PC-9 (cell line): Measurements from ENCODE around the gene TFF2. TPM values are rescaled to one million over a fixed set of nuclear protein-coding genes. Genes with fewer than 3 reads are reported as not detected.

Source experiments
- BruUV-seq: library from RNA; stranded (reverse); fragments of 400-500 nt; replicated peaks from 2 replicates; lab custom pipeline; 2021; lab: Mats Ljungman, UMichigan
- CTCF ChIA-PET: fragments of 300-600 bp; sonication (Branson Sonifier 250); formaldehyde crosslinking; loops from one replicate; lab custom pipeline; 2022; ENCODE audit warnings: antibody characterized with exemption; lab: Charles Lee
- POLR2A ChIA-PET: fragments of 300-600 bp; sonication (Branson Sonifier 250); formaldehyde crosslinking; loops from one replicate; lab custom pipeline; 2022; ENCODE audit warnings: antibody characterized with exemption; ENCODE audit not compliant: unreplicated experiment; lab: Charles Lee
- DNase-seq, 2 experiments: peaks; one replicate each; pipeline versions ENCODE4 v3.0.0 to v3.0.0-alpha.2; 2015 to 2022; ENCODE audit warnings: mixed read lengths in 1 of 2
- H2AFZ ChIP-seq: fragments of 200-600 bp; sonication (generic); 2 replicates; pipeline ENCODE4 v1.8.1; 2017; ENCODE audit warnings: antibody characterized with exemption
- H3F3A ChIP-seq: fragments of 200-600 bp; sonication (generic); 2 replicates; pipeline ENCODE4 v1.8.1; 2017; ENCODE audit warnings: antibody characterized with exemption, mild to moderate bottlenecking, low read depth; ENCODE audit not compliant: insufficient read depth
- H3K27ac ChIP-seq: fragments of 200-600 bp; sonication (generic); 2 replicates; pipeline ENCODE4 v1.6.1; 2016; ENCODE audit warnings: mixed run types
- H3K27me3 ChIP-seq: fragments of 200-600 bp; sonication (generic); 2 replicates; pipeline ENCODE4 v1.6.1; 2016; ENCODE audit warnings: low read depth, mixed run types; ENCODE audit not compliant: insufficient read depth
- H3K36me3 ChIP-seq: fragments of 200-600 bp; sonication (generic); 2 replicates; pipeline ENCODE4 v1.6.1; 2016; ENCODE audit warnings: low read depth, mixed run types
- H3K4me1 ChIP-seq: fragments of 200-600 bp; sonication (generic); replicated peaks from 2 replicates; pipeline ENCODE4 v1.6.1; 2016; ENCODE audit warnings: mixed run types; ENCODE audit not compliant: insufficient read depth
- H3K4me2 ChIP-seq: fragments of 200-600 bp; sonication (generic); 2 replicates; pipeline ENCODE4 v1.6.1; 2017; ENCODE audit warnings: mixed run types
- H3K4me3 ChIP-seq: fragments of 200-600 bp; sonication (generic); 2 replicates; pipeline ENCODE4 v1.6.1; 2016; ENCODE audit warnings: mixed run types
- H3K79me2 ChIP-seq: fragments of 200-600 bp; sonication (generic); 2 replicates; pipeline ENCODE4 v1.6.1; 2017; ENCODE audit warnings: low read depth, mixed run types
- H3K9me2 ChIP-seq: fragments of 200-600 bp; sonication (generic); 2 replicates; pipeline ENCODE4 v1.8.1; 2017; ENCODE audit warnings: mild to moderate bottlenecking; ENCODE audit not compliant: insufficient read depth
- H3K9me3 ChIP-seq: fragments of 200-600 bp; sonication (generic); 2 replicates; pipeline ENCODE4 v1.8.1; 2016; ENCODE audit warnings: low read depth; ENCODE audit not compliant: insufficient read depth
- H4K20me1 ChIP-seq: fragments of 200-600 bp; sonication (generic); 2 replicates; pipeline ENCODE4 v1.8.1; 2017; ENCODE audit not compliant: insufficient read depth
- CTCF ChIP-seq: fragments of 200-600 bp; sonication (generic); conservative IDR thresholded peaks from 2 replicates; pipeline ENCODE4 v1.6.1; 2017; ENCODE audit warnings: mixed run types, antibody characterized with exemption, mild to moderate bottlenecking, moderate library complexity
- EZH2 ChIP-seq: fragments of 200-600 bp; sonication (generic); IDR thresholded peaks from 2 replicates; pipeline ENCODE4 v1.8.0; 2017; ENCODE audit warnings: antibody characterized with exemption, low read depth
- intact Hi-C: fragments of 100-400 bp; cut with micrococcal nuclease; formaldehyde crosslinking; loops from one replicate; pipeline ENCODE4 v1.10.0; 2022; ENCODE audit not compliant: unreplicated experiment
- total RNA-seq: library from RNA; stranded (reverse); gene quantifications from 2 replicates; pipeline ENCODE4 v1.2.3, GENCODE V29; 2021

The TFF2 gene
- total RNA-seq, 1 experiment from 2014 or later: 0.52 TPM

- DNase-seq: no peak
- Histone ChIP-seq H3K9me3 (no peaks in the 10 kb centered on the region), H3K4me3 (no peak overlapping the region), H3K79me2 (no peaks in the 10 kb centered on the region), H3K36me3 (no peaks in the 10 kb centered on the region), H3K27ac (no peak overlapping the region), H4K20me1 (no peaks in the 10 kb centered on the region), H3K27me3 (no peaks in the 10 kb centered on the region), H3K9me2 (no peaks in the 10 kb centered on the region), H3F3A (no peaks in the 10 kb centered on the region; the same call in 1 of the 2 replicates), H3K4me2 (no peak overlapping the region), H2AFZ (no peak overlapping the region), H3K4me1 (peaks cover 15% of the 10 kb centered on the region; the same call in 1 of the 2 replicates)
- POLR2A ChIA-PET: no interaction called here
- CTCF ChIA-PET: no interaction called here
- no TSS peak for BruUV-seq
- TF ChIP-seq CTCF (no peak), EZH2 (no peak)
- intact Hi-C loops: no loop called here
Observed at GRCh38 chr21:42298657-42299056, 52.1 kb downstream of the TFF2 start.

GRCh38 chr21:42298237-42298636 is 52.6 kb downstream of the TFF2 start:
- Histone ChIP-seq H3K4me2 (no peak overlapping the region), H3F3A (no peaks in the 10 kb centered on the region; the same call in 1 of the 2 replicates), H3K27me3 (no peaks in the 10 kb centered on the region), H2AFZ (no peak overlapping the region), H3K27ac (no peak overlapping the region), H4K20me1 (no peaks in the 10 kb centered on the region), H3K9me3 (no peaks in the 10 kb centered on the region), H3K79me2 (no peaks in the 10 kb centered on the region), H3K9me2 (no peaks in the 10 kb centered on the region), H3K4me1 (peaks cover 15% of the 10 kb centered on the region; the same call in 1 of the 2 replicates), H3K36me3 (no peaks in the 10 kb centered on the region), H3K4me3 (no peak overlapping the region)
- BruUV-seq: no TSS peak
- intact Hi-C loops: no loop called here
- ChIA-PET CTCF (no interaction called here), POLR2A (no interaction called here)
- DNase-seq: peak; percentile 47 to 51
- TF ChIP-seq EZH2 (no peak), CTCF (no peak)

GRCh38 chr21:42297377-42297776 is 53.4 kb downstream of the TFF2 start:
- POLR2A ChIA-PET: no interaction called here
- Histone ChIP-seq H3K4me1 (peaks cover 15% of the 10 kb centered on the region; the same call in 1 of the 2 replicates), H2AFZ (no peak overlapping the region), H3K4me3 (no peak overlapping the region), H3K79me2 (no peaks in the 10 kb centered on the region), H3K9me2 (no peaks in the 10 kb centered on the region), H3K27ac (no peak overlapping the region), H3K36me3 (no peaks in the 10 kb centered on the region), H3K9me3 (no peaks in the 10 kb centered on the region), H3K27me3 (no peaks in the 10 kb centered on the region), H3K4me2 (no peak overlapping the region), H3F3A (no peaks in the 10 kb centered on the region; the same call in 1 of the 2 replicates), H4K20me1 (no peaks in the 10 kb centered on the region)
- no peak for DNase-seq
- intact Hi-C loops: no loop called here
- CTCF ChIA-PET: no interaction called here
- no TSS peak for BruUV-seq
- TF ChIP-seq EZH2 (no peak), CTCF (no peak)
